HAP-1 (cell line): ENCODE data around the gene CD8A.

ENCODE experiments used
- DNase-seq, 2 experiments: peaks; one replicate each; pipeline ENCODE4 v3.0.0-alpha.2; 2016 to 2020; ENCODE audit warnings: low spot score in 2 of 2
- H3K27me3 ChIP-seq: fragments of 250-450 bp; sonication (Bioruptor Pico); 2 replicates; pipeline ENCODE4 v1.5.1; 2020; ENCODE audit warnings: low read depth, mild to moderate bottlenecking, moderate library complexity
- H3K36me3 ChIP-seq: fragments of 250-450 bp; sonication (Bioruptor Pico); replicated peaks from 2 replicates; pipeline ENCODE4 v1.5.1; 2020; ENCODE audit warnings: mild to moderate bottlenecking
- H3K4me1 ChIP-seq: fragments of 250-450 bp; sonication (Bioruptor Pico); 2 replicates; pipeline ENCODE4 v1.5.1; 2020; ENCODE audit warnings: mild to moderate bottlenecking
- H3K4me3 ChIP-seq: fragments of 250-450 bp; sonication (Bioruptor Pico); 2 replicates; pipeline ENCODE4 v1.5.1; 2020; ENCODE audit warnings: mild to moderate bottlenecking, moderate library complexity
- H3K9me3 ChIP-seq: fragments of 250-450 bp; sonication (Bioruptor Pico); 2 replicates; pipeline ENCODE4 v1.5.1; 2020; ENCODE audit warnings: mild to moderate bottlenecking, moderate library complexity
- in situ Hi-C: fragments of 300-500 bp; cut with MboI; formaldehyde crosslinking; loops from 3 replicates; pipeline ENCODE4 v1.14.3; 2020; ENCODE audit warnings: low sequenced_read_pairs, inconsistent platforms, mixed read lengths

The CD8A gene

GRCh38 chr2:86794861-86795260 lies 4.1 kb upstream of the CD8A start:
- no peaks in the 10 kb centered on the region for H3K27me3 ChIP-seq
- no peaks in the 10 kb centered on the region for H3K4me1 ChIP-seq
- H3K9me3 ChIP-seq = no peaks in the 10 kb centered on the region; the same call in 1 of the 2 replicates
- DNase-seq = no peak
- in situ Hi-C loops = no loop called here
- H3K36me3 ChIP-seq = no peaks in the 10 kb centered on the region
- no peak overlapping the region for H3K4me3 ChIP-seq

GRCh38 chr2:86793752-86794151 lies 3.0 kb upstream of the CD8A start:
- Histone ChIP-seq H3K27me3 (no peaks in the 10 kb centered on the region), H3K9me3 (no peaks in the 10 kb centered on the region; the same call in 1 of the 2 replicates), H3K36me3 (no peaks in the 10 kb centered on the region), H3K4me3 (no peak overlapping the region), H3K4me1 (no peaks in the 10 kb centered on the region)
- in situ Hi-C loops = no loop called here
- no peak for DNase-seq

- in situ Hi-C loops = no loop called here
- Histone ChIP-seq H3K4me3 (no peak overlapping the region), H3K9me3 (no peaks in the 10 kb centered on the region; the same call in 1 of the 2 replicates), H3K4me1 (no peaks in the 10 kb centered on the region), H3K36me3 (no peaks in the 10 kb centered on the region), H3K27me3 (no peaks in the 10 kb centered on the region)
- DNase-seq = no peak
Measured at GRCh38 chr2:86791573-86791972, 860 bp upstream of the CD8A start.

GRCh38 chr2:86790134-86790675 lies 508 bp downstream of the CD8A start:
- no peaks in the 10 kb centered on the region for H3K36me3 ChIP-seq
- no peak for DNase-seq
- H3K4me1 ChIP-seq = no peaks in the 10 kb centered on the region
- H3K27me3 ChIP-seq = no peaks in the 10 kb centered on the region
- H3K4me3 ChIP-seq = no peak overlapping the region
- no peaks in the 10 kb centered on the region for H3K9me3 ChIP-seq
- in situ Hi-C loops = no loop called here

- no peaks in the 10 kb centered on the region for H3K4me1 ChIP-seq
- no peak overlapping the region for H3K4me3 ChIP-seq
- in situ Hi-C loops = no loop called here
Measured at GRCh38 chr2:86789687-86790133, 1.0 kb downstream of the CD8A start.

GRCh38 chr2:86788881-86789686 lies 1.6 kb downstream of the CD8A start:
- H3K4me3 ChIP-seq = no peak overlapping the region
- in situ Hi-C loops = no loop called here
- H3K36me3 ChIP-seq = no peaks in the 10 kb centered on the region
- H3K27me3 ChIP-seq = no peaks in the 10 kb centered on the region
- H3K9me3 ChIP-seq = no peaks in the 10 kb centered on the region
- H3K4me1 ChIP-seq = no peaks in the 10 kb centered on the region
- no peak for DNase-seq

More at GRCh38 chr2:86789687-86790133, 1.0 kb downstream of the CD8A start:
- Histone ChIP-seq H3K9me3 (no peaks in the 10 kb centered on the region), H3K27me3 (no peaks in the 10 kb centered on the region), H3K36me3 (no peaks in the 10 kb centered on the region)
- no peak for DNase-seq

- Histone ChIP-seq H3K27me3 (no peaks in the 10 kb centered on the region), H3K9me3 (no peaks in the 10 kb centered on the region), H3K4me3 (no peak overlapping the region), H3K4me1 (no peaks in the 10 kb centered on the region), H3K36me3 (no peaks in the 10 kb centered on the region)
- DNase-seq = no peak
- in situ Hi-C loops = no loop called here
Measured at GRCh38 chr2:86788165-86788564, 2.5 kb downstream of the CD8A start.

- no peaks in the 10 kb centered on the region for H3K4me1 ChIP-seq
- in situ Hi-C loops = no loop called here
- no peak for DNase-seq
- no peak overlapping the region for H3K4me3 ChIP-seq
- no peaks in the 10 kb centered on the region for H3K9me3 ChIP-seq
- H3K36me3 ChIP-seq = no peaks in the 10 kb centered on the region
- H3K27me3 ChIP-seq = no peaks in the 10 kb centered on the region
Measured at GRCh38 chr2:86787736-86788135, 3.0 kb downstream of the CD8A start.

- in situ Hi-C loops = no loop called here
- no peak overlapping the region for H3K4me3 ChIP-seq
- H3K4me1 ChIP-seq = no peaks in the 10 kb centered on the region
- H3K9me3 ChIP-seq = no peaks in the 10 kb centered on the region
- H3K36me3 ChIP-seq = no peaks in the 10 kb centered on the region
- DNase-seq = no peak
- no peaks in the 10 kb centered on the region for H3K27me3 ChIP-seq
Measured at GRCh38 chr2:86786001-86786536, 4.6 kb downstream of the CD8A start.

- in situ Hi-C loops = no loop called here
- Histone ChIP-seq H3K4me1 (no peaks in the 10 kb centered on the region), H3K36me3 (no peaks in the 10 kb centered on the region), H3K4me3 (no peak overlapping the region), H3K27me3 (no peaks in the 10 kb centered on the region), H3K9me3 (no peaks in the 10 kb centered on the region)
- no peak for DNase-seq
Measured at GRCh38 chr2:86785456-86785855, 5.3 kb downstream of the CD8A start.

- no peak overlapping the region for H3K4me3 ChIP-seq
- in situ Hi-C loops = no loop called here
- no peaks in the 10 kb centered on the region for H3K36me3 ChIP-seq
- H3K9me3 ChIP-seq = no peaks in the 10 kb centered on the region
- H3K4me1 ChIP-seq = no peaks in the 10 kb centered on the region
- no peaks in the 10 kb centered on the region for H3K27me3 ChIP-seq
- DNase-seq = no peak
Measured at GRCh38 chr2:86783615-86784339, 6.9 kb downstream of the CD8A start.

- H3K27me3 ChIP-seq = no peaks in the 10 kb centered on the region
- H3K4me3 ChIP-seq = no peak overlapping the region
- in situ Hi-C loops = no loop called here
- no peaks in the 10 kb centered on the region for H3K36me3 ChIP-seq
- H3K4me1 ChIP-seq = no peaks in the 10 kb centered on the region
- no peak for DNase-seq
- H3K9me3 ChIP-seq = no peaks in the 10 kb centered on the region
Measured at GRCh38 chr2:86782748-86783147, 8.0 kb downstream of the CD8A start.

GRCh38 chr2:86781363-86781762 lies 9.3 kb downstream of the CD8A start:
- H3K4me1 ChIP-seq = no peaks in the 10 kb centered on the region
- no peaks in the 10 kb centered on the region for H3K27me3 ChIP-seq
- H3K9me3 ChIP-seq = no peaks in the 10 kb centered on the region
- H3K4me3 ChIP-seq = no peak overlapping the region
- DNase-seq = no peak
- in situ Hi-C loops = no loop called here
- no peaks in the 10 kb centered on the region for H3K36me3 ChIP-seq

- no peaks in the 10 kb centered on the region for H3K36me3 ChIP-seq
- DNase-seq = no peak
- no peaks in the 10 kb centered on the region for H3K4me1 ChIP-seq
- no peak overlapping the region for H3K4me3 ChIP-seq
- in situ Hi-C loops = no loop called here
- no peaks in the 10 kb centered on the region for H3K9me3 ChIP-seq
- no peaks in the 10 kb centered on the region for H3K27me3 ChIP-seq
Measured at GRCh38 chr2:86779971-86780370, 10.7 kb downstream of the CD8A start.
